Measurements from ENCODE around the gene GNB5. TPM values are rescaled to one million over a fixed set of nuclear protein-coding genes. Genes with fewer than 3 reads are reported as not detected.

The GNB5 gene
- total RNA-seq, 1 donor from 2014 or later = 64.2 TPM

GRCh38 chr15:52193791-52194190 is 2.6 kb upstream of the GNB5 start:
- intact Hi-C loops (cut with micrococcal nuclease) = no loop called here
- POLR2A ChIA-PET = interaction anchor here (1.3 kb wide), 1 partner anchor 14 kb away, joined by 6 read pairs; no protein-coding TSS in a partner anchor
- TF ChIP-seq, protein P1, sequence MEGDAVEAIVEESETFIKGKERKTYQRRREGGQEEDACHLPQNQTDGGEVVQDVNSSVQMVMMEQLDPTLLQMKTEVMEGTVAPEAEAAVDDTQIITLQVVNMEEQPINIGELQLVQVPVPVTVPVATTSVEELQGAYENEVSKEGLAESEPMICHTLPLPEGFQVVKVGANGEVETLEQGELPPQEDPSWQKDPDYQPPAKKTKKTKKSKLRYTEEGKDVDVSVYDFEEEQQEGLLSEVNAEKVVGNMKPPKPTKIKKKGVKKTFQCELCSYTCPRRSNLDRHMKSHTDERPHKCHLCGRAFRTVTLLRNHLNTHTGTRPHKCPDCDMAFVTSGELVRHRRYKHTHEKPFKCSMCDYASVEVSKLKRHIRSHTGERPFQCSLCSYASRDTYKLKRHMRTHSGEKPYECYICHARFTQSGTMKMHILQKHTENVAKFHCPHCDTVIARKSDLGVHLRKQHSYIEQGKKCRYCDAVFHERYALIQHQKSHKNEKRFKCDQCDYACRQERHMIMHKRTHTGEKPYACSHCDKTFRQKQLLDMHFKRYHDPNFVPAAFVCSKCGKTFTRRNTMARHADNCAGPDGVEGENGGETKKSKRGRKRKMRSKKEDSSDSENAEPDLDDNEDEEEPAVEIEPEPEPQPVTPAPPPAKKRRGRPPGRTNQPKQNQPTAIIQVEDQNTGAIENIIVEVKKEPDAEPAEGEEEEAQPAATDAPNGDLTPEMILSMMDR (IDR thresholded peaks at IDR 0.05) = no peak
- Mint-ChIP-seq H3K27me3 (no peaks in the 10 kb centered on the region), H3K36me3 (ENCODE audit: low read depth) (no peaks in the 10 kb centered on the region), H3K9me3 (no peaks in the 10 kb centered on the region), H3K4me3 (no peak overlapping the region), H3K27ac (no peak overlapping the region), H3K4me1 (no peaks in the 10 kb centered on the region)
- CTCF ChIA-PET = interaction anchor here (0.5 to 2.9 kb wide), 4 partner anchors 10 to 236 kb away, joined by 3 to 8 read pairs (median 4); no protein-coding TSS in a partner anchor
- DNase-seq = no peak
- no peak for ATAC-seq (ENCODE audit: low read depth)

DNA sequence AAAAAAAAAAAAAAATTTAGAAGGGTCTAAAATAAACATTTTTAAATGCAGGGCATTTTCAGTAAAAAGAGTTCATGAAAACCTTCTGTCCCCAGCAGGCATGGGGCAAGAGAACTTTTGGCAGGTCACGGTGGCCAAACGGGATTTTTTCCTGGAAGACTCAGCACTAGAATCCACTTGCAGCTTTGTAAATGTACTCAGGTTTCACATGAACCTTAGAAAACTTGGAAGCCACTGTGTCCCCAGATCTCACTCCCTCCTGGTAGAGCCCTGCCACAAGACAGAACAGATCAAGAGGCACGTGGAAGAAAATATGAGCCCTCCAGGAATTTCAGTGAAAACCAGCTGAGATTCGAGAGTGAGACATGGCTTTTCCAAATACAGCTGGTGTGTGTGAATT is 2.1 kb upstream of the GNB5 start:
- Mint-ChIP-seq H3K4me3 (no peak overlapping the region), H3K36me3 (ENCODE audit: low read depth) (no peaks in the 10 kb centered on the region), H3K27me3 (no peaks in the 10 kb centered on the region), H3K27ac (no peak overlapping the region), H3K4me1 (no peaks in the 10 kb centered on the region), H3K9me3 (no peaks in the 10 kb centered on the region)
- ATAC-seq (ENCODE audit: low read depth) (no peak), DNase-seq (no peak)
- TF ChIP-seq, protein P1 (IDR thresholded peaks at IDR 0.05) = no peak
- ChIA-PET CTCF (interaction anchor here (0.6 to 2.9 kb wide), 3 partner anchors 10 to 21 kb away, joined by 3 to 8 read pairs (median 4); no protein-coding TSS in a partner anchor), POLR2A (interaction anchor here (1.3 kb wide), 1 partner anchor 13 kb away, joined by 6 read pairs; no protein-coding TSS in a partner anchor)
- intact Hi-C loops (cut with micrococcal nuclease) = no loop called here

DNA sequence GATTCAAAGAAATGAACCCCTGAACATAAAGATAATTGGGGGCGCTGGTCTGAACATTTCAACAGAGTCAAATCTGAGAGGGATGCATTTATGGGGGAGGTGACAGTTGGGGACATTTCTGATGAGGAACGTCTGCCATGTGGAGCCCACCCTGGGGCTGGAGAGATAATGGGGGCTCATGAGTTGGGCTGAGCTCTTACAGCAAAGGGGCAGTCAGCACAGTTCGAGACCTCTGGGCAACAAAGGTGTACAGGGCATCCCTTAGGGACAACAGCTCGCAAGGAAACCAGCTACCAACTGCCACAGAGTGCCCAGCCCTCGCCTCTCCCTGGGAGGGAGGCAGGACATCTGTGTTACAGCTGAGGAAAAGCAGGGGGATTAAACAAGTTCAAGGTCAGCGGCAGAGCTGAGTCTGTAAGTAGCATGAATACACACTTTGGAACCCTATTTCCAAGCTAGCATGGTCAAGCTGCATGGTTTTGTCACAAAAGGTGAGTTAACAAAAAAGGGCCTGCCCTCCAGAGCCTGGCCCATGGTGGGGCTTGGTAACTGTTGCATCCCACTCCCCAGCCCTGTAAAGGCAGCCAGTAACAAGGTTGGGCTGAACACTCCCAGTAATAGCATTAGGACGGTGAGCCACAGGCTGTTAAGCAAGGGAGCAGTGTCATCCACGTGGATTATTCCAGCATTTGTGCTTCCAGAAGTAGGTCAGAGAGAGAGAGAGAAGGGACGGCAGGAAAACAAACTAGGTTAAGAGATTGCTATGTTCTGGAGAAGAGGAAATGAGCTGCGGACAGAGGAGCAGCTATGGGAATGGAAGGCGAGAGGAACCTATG is 4.3 kb downstream of the GNB5 start:
- no peak overlapping the region for H3K4me3 Mint-ChIP-seq
- no peak for DNase-seq
- ChIA-PET POLR2A (interaction anchor here (0.7 kb wide), 1 partner anchor 40 kb away, joined by 3 read pairs; no protein-coding TSS in a partner anchor), CTCF (no interaction called here)
- peaks cover 2% of the 10 kb centered on the region for H3K36me3 Mint-ChIP-seq (ENCODE audit: low read depth)
- H3K27me3 Mint-ChIP-seq = no peaks in the 10 kb centered on the region
- no peak for ATAC-seq (ENCODE audit: low read depth)
- intact Hi-C loops (cut with micrococcal nuclease) = no loop called here
- TF ChIP-seq, protein P1 (IDR thresholded peaks at IDR 0.05) = no peak
- H3K27ac Mint-ChIP-seq = no peak overlapping the region
- peaks cover 16% of the 10 kb centered on the region for H3K4me1 Mint-ChIP-seq
- no peaks in the 10 kb centered on the region for H3K9me3 Mint-ChIP-seq

DNA sequence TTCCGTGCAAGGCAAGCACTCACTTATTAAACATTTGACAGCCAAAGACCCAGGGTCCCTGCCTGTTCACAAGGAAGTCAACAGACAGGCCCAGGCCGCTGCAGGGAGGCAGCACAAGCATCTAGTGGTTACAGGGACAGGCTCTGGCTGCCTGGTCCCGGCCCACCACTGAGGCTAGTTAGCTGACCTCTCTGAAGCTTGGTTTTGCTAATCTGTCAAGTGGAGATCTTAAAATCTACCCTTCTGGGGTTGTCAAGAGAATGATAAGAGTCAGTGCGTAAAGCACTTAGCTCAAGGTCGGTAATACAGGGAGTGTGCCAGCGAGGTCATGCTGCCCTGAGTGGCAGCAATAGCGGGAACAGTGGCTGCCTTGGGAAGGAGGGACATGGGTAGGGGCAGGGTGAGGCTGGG is 6.0 kb downstream of the GNB5 start:
- TF ChIP-seq, protein P1 (IDR thresholded peaks at IDR 0.05) = no peak
- Mint-ChIP-seq H3K9me3 (no peaks in the 10 kb centered on the region), H3K27me3 (no peaks in the 10 kb centered on the region), H3K27ac (no peak overlapping the region), H3K4me3 (no peak overlapping the region), H3K4me1 (peaks cover 30% of the 10 kb centered on the region), H3K36me3 (ENCODE audit: low read depth) (peaks cover 2% of the 10 kb centered on the region)
- CTCF ChIA-PET = interaction anchor here (1.2 to 2.1 kb wide), 2 partner anchors 27 to 42 kb away, joined by 6 to 16 read pairs; no protein-coding TSS in a partner anchor
- POLR2A ChIA-PET = no interaction called here
- intact Hi-C loops (cut with micrococcal nuclease) = no loop called here
- DNase-seq (no peak), ATAC-seq (ENCODE audit: low read depth) (no peak)

- ChIA-PET CTCF (interaction anchor here (1.0 to 2.1 kb wide), 8 partner anchors 10 to 70 kb away, joined by 3 to 16 read pairs (median 6); no protein-coding TSS in a partner anchor), POLR2A (interaction anchor here (1.1 kb wide), 1 partner anchor 77 kb away, joined by 3 read pairs; no protein-coding TSS in a partner anchor)
- ATAC-seq (ENCODE audit: low read depth) (no peak), DNase-seq (no peak)
- Mint-ChIP-seq H3K27me3 (no peaks in the 10 kb centered on the region), H3K4me3 (no peak overlapping the region), H3K27ac (no peak overlapping the region), H3K36me3 (ENCODE audit: low read depth) (peaks cover 2% of the 10 kb centered on the region), H3K9me3 (no peaks in the 10 kb centered on the region), H3K4me1 (peaks cover 30% of the 10 kb centered on the region)
- TF ChIP-seq, protein P1 (IDR thresholded peaks at IDR 0.05) = no peak
- intact Hi-C loops (cut with micrococcal nuclease) = loop anchor here (5.0 kb wide), 1 partner anchor 447 kb away; the partner anchor contains the start of gene LYSMD2
Measured at GRCh38 chr15:52184721-52185120, 6.5 kb downstream of the GNB5 start.
